Measurements from ENCODE around the gene WDR18. TPM values are rescaled to one million over a fixed set of nuclear protein-coding genes. Genes with fewer than 3 reads are reported as not detected.
A peak's percentile ranks its signal among the peaks of the same experiment; 100 is the strongest.

Gene WDR18
- total and polyA plus RNA-seq, 9 donors = 24.6 to 46.9 (median 31.6) TPM

DNA sequence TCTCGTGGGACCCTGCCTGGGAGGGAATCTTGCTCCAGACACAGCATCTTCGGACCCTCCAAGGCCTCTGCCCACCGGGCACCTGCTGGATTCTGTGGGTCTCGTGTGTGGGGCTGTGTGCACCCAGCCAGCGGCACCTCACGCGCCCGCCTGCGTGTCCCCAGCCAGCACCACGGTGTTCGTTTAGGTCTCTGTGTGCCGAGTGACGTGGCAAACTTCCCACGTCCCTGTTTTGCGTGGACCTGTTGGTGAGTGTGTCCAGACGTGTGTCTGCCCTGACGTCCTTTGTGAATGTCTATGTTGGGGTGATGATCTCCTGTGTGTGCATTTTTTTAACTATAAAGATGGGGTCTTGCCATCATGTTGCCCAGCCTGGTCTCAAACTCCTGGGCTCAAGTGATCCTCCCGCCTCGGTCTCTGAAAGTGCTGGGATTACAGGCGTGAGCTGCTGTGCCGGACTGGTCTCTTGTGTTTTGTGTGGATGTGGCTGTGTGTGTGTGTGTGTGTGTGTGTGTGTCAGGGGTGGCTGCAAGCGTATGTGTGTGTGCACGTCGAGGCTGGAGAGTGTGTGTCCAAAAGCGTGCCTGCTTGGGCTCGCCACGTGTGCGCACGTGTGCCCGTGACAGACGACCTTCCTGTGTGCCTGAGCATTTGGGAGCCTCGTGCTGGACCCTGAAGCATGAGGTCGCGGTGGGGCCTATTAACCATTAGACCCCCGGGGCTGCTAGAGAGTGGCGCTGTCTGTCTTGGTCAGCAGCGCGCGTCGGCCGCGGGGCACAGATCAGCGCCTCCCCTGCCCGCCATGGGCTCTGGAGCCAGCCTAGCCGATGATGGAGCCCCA, 42.6 kb upstream of the WDR18 start:
- 89% methylated on average over 45 of the region's 45 CpGs for WGBS (ENCODE audit: insufficient coverage)
- H3K27me3 ChIP-seq (ENCODE audit: control insufficient read depth, insufficient read depth, low read length) = peaks cover 11% of the 10 kb centered on the region
- peak overlapping the region; percentile 7 for H3K27ac ChIP-seq (ENCODE audit: low read length)
- H3K4me1 ChIP-seq (ENCODE audit: control insufficient read depth, insufficient read depth, low read length) = peaks cover 20% of the 10 kb centered on the region
- no peaks in the 10 kb centered on the region for H3K9me3 ChIP-seq (replicated peaks; ENCODE audit: control insufficient read depth, low read depth, low read length)
- DNase-seq = no peak
- no peak overlapping the region for H3K4me3 ChIP-seq (ENCODE audit: low read length)
- H3K36me3 ChIP-seq (ENCODE audit: control insufficient read depth, insufficient read depth, low read length) = peaks cover 9% of the 10 kb centered on the region

- WGBS (ENCODE audit: insufficient coverage) = 93% methylated on average over 32 of the region's 32 CpGs
- Histone ChIP-seq H3K9me3 (replicated peaks; ENCODE audit: control insufficient read depth, low read depth, low read length) (no peaks in the 10 kb centered on the region), H3K36me3 (ENCODE audit: control insufficient read depth, insufficient read depth, low read length) (peaks cover 7% of the 10 kb centered on the region), H3K27ac (ENCODE audit: low read length) (no peak overlapping the region), H3K4me1 (ENCODE audit: control insufficient read depth, insufficient read depth, low read length) (peaks cover 20% of the 10 kb centered on the region), H3K4me3 (ENCODE audit: low read length) (no peak overlapping the region), H3K27me3 (ENCODE audit: control insufficient read depth, insufficient read depth, low read length) (peaks cover 10% of the 10 kb centered on the region)
- DNase-seq = no peak
Observed at GRCh38 chr19:942133-942645, 42.0 kb upstream of the WDR18 start.

DNA sequence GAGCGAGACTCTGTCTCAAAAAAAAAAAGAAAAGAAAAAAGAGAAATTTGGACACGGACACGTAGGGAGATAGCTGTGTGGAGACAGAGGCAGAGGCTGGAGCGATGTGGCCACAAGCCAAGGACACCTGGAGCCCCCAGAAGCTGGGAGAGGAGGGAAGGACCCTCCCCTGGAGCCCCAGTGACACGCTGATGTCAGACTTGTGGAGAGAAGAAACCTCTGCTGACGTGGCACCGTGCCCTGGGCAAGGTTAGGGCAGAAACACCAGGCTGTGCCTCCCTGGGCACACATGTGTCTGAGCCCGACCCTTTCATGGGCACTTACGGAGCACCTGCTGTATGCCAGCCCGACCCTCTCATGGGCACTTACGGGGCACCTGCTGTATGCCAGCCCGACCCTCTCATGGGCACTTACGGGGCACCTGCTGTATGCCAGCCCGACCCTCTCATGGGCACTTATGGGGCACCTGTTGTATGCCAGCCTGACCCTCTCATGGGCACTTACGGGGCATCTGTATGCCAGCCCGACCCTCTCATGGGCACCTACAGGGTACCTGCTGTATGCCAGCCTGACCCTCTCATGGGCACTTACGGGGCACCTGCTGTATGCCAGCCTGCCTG, 40.5 kb upstream of the WDR18 start:
- peaks cover 21% of the 10 kb centered on the region for H3K4me1 ChIP-seq (ENCODE audit: control insufficient read depth, insufficient read depth, low read length)
- H3K4me3 ChIP-seq (ENCODE audit: low read length) = no peak overlapping the region

GRCh38 chr19:944171-944567, 40.0 kb upstream of the WDR18 start:
- Histone ChIP-seq H3K27me3 (ENCODE audit: control insufficient read depth, insufficient read depth, low read length) (peaks cover 2% of the 10 kb centered on the region), H3K4me1 (ENCODE audit: control insufficient read depth, insufficient read depth, low read length) (peaks cover 21% of the 10 kb centered on the region), H3K4me3 (ENCODE audit: low read length) (no peak overlapping the region), H3K36me3 (ENCODE audit: control insufficient read depth, insufficient read depth, low read length) (peaks cover 5% of the 10 kb centered on the region), H3K9me3 (replicated peaks; ENCODE audit: control insufficient read depth, low read depth, low read length) (no peaks in the 10 kb centered on the region), H3K27ac (ENCODE audit: low read length) (no peak overlapping the region)
- DNase-seq = no peak
- 71% methylated on average over 23 of the region's 27 CpGs for WGBS (ENCODE audit: insufficient coverage)

More for the DNA sequence above, 40.5 kb upstream of the WDR18 start:
- DNase-seq = no peak
- H3K27ac ChIP-seq (ENCODE audit: low read length) = no peak overlapping the region
- peaks cover 2% of the 10 kb centered on the region for H3K27me3 ChIP-seq (ENCODE audit: control insufficient read depth, insufficient read depth, low read length)
- H3K36me3 ChIP-seq (ENCODE audit: control insufficient read depth, insufficient read depth, low read length) = peaks cover 5% of the 10 kb centered on the region
- 96% methylated on average over 16 of the region's 17 CpGs for WGBS (ENCODE audit: insufficient coverage)
- no peaks in the 10 kb centered on the region for H3K9me3 ChIP-seq (replicated peaks; ENCODE audit: control insufficient read depth, low read depth, low read length)

- WGBS (ENCODE audit: insufficient coverage) = 65% methylated on average over 21 of the region's 22 CpGs
- H3K27me3 ChIP-seq (ENCODE audit: control insufficient read depth, insufficient read depth, low read length) = no peaks in the 10 kb centered on the region
- peaks cover 2% of the 10 kb centered on the region for H3K36me3 ChIP-seq (ENCODE audit: control insufficient read depth, insufficient read depth, low read length)
- no peaks in the 10 kb centered on the region for H3K9me3 ChIP-seq (replicated peaks; ENCODE audit: control insufficient read depth, low read depth, low read length)
- H3K27ac ChIP-seq (ENCODE audit: low read length) = no peak overlapping the region
- H3K4me1 ChIP-seq (ENCODE audit: control insufficient read depth, insufficient read depth, low read length) = peaks cover 21% of the 10 kb centered on the region
- H3K4me3 ChIP-seq (ENCODE audit: low read length) = no peak overlapping the region
- DNase-seq = no peak
Observed at GRCh38 chr19:944663-945241, 39.4 kb upstream of the WDR18 start.

DNA sequence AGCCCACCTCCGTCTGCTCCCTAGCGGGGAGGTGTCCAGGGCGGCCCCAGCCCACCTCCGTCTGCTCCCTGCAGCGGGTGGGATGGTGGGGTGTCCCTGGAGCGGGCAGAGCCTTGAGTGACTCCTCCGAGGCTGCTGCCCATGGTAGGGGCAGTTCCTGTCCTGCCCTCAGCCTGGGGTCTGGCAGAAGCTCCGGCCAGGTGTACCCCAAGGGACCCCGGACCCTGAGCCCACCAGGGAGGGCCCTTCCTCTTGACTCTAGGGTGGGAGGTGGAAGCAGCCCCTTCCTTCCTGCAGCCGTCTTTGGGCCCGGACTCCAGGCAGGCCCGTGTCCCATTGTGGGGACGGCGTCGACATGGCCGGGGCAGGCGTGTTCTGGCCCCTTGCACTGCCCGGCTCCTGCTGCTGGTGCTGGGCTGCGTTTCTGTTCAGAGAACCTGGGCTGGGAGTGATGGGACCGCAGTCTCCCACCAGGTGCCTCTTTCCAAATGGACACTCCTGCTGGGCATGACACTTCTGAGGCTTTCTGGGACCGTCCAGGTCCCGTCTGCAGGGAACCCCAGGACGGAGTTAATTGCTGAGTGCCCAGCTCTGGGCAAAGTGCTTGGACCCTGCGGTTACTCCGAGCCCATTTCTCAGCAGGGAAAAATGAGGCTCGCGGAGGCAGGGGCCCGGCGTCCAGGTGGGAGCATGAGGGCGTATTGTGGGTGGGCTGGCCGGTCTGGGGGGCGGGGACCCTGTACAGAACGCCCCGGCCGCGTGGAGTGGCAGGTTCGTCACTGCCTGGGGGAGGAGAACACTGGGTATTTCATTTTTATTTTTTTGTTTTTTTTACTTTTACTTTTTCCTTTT, 38.5 kb upstream of the WDR18 start:
- Histone ChIP-seq H3K9me3 (replicated peaks; ENCODE audit: control insufficient read depth, low read depth, low read length) (no peaks in the 10 kb centered on the region), H3K27ac (ENCODE audit: low read length) (no peak overlapping the region), H3K4me3 (ENCODE audit: low read length) (no peak overlapping the region), H3K27me3 (ENCODE audit: control insufficient read depth, insufficient read depth, low read length) (no peaks in the 10 kb centered on the region), H3K4me1 (ENCODE audit: control insufficient read depth, insufficient read depth, low read length) (peaks cover 14% of the 10 kb centered on the region), H3K36me3 (ENCODE audit: control insufficient read depth, insufficient read depth, low read length) (peaks cover 2% of the 10 kb centered on the region)
- no peak for DNase-seq
- WGBS (ENCODE audit: insufficient coverage) = 84% methylated on average over 24 of the region's 37 CpGs

GRCh38 chr19:947090-947706, 36.9 kb upstream of the WDR18 start:
- Histone ChIP-seq H3K27me3 (ENCODE audit: control insufficient read depth, insufficient read depth, low read length) (no peaks in the 10 kb centered on the region), H3K4me1 (ENCODE audit: control insufficient read depth, insufficient read depth, low read length) (peaks cover 10% of the 10 kb centered on the region), H3K9me3 (replicated peaks; ENCODE audit: control insufficient read depth, low read depth, low read length) (no peaks in the 10 kb centered on the region), H3K36me3 (ENCODE audit: control insufficient read depth, insufficient read depth, low read length) (peaks cover 2% of the 10 kb centered on the region), H3K27ac (ENCODE audit: low read length) (peak overlapping the region; percentile 53), H3K4me3 (ENCODE audit: low read length) (no peak overlapping the region)
- DNase-seq = no peak
- 80% methylated on average over 27 of the region's 30 CpGs for WGBS (ENCODE audit: insufficient coverage)

- peak; percentile 86 for DNase-seq
- Histone ChIP-seq H3K4me1 (ENCODE audit: control insufficient read depth, insufficient read depth, low read length) (peaks cover 17% of the 10 kb centered on the region), H3K36me3 (ENCODE audit: control insufficient read depth, insufficient read depth, low read length) (no peaks in the 10 kb centered on the region), H3K27ac (ENCODE audit: low read length) (peak overlapping the region; percentile 22), H3K9me3 (replicated peaks; ENCODE audit: control insufficient read depth, low read depth, low read length) (no peaks in the 10 kb centered on the region), H3K27me3 (ENCODE audit: control insufficient read depth, insufficient read depth, low read length) (peaks cover 6% of the 10 kb centered on the region), H3K4me3 (ENCODE audit: low read length) (no peak overlapping the region)
- WGBS (ENCODE audit: insufficient coverage) = 77% methylated on average over 43 of the region's 47 CpGs
Observed at GRCh38 chr19:947707-948539, 36.2 kb upstream of the WDR18 start.
